Stimulated activated CD8-positive, alpha-beta memory T cell treated with anti-CD3 and anti-CD28 coated beads, Interleukin-4, amount 100 ng/mL, for 48 hours (primary cell): ENCODE results near the gene SLC17A7.

Experiments used
- DNase-seq: peaks from one replicate; pipeline ENCODE4 v3.0.0-alpha.2; 2020

The SLC17A7 gene

GRCh38 chr19:49427339-49427738 is 14.0 kb downstream of the SLC17A7 start:
- no peak for DNase-seq

- peak; percentile 75 for DNase-seq
These were observed 15.3 kb downstream of the SLC17A7 start for GRCh38 chr19:49425922-49426592.

GRCh38 chr19:49425178-49425577 is 16.1 kb downstream of the SLC17A7 start, which contains the start of gene GFY:
Gene GFY (plus strand): TSS chr19:49425388. CDS start chr19:49426431, 1,043 bp downstream.
- no peak for DNase-seq

DNA sequence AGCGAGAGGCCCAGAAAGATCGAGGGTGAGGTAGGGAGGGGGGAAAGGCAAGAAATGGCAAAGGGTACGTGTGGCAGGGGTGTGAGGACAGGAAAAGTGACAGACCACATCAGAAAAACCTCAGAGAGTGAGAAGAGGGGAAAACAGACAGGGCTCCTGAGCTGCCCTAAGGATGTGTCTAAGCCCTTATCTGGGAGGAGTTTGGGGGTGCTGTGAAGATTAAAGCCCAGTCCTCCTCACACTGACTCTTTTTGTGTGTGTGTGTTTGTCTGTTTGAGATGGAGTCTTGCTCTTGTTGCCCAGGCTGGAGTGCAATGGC is 17.4 kb downstream of the SLC17A7 start:
- DNase-seq, result no peak

DNA sequence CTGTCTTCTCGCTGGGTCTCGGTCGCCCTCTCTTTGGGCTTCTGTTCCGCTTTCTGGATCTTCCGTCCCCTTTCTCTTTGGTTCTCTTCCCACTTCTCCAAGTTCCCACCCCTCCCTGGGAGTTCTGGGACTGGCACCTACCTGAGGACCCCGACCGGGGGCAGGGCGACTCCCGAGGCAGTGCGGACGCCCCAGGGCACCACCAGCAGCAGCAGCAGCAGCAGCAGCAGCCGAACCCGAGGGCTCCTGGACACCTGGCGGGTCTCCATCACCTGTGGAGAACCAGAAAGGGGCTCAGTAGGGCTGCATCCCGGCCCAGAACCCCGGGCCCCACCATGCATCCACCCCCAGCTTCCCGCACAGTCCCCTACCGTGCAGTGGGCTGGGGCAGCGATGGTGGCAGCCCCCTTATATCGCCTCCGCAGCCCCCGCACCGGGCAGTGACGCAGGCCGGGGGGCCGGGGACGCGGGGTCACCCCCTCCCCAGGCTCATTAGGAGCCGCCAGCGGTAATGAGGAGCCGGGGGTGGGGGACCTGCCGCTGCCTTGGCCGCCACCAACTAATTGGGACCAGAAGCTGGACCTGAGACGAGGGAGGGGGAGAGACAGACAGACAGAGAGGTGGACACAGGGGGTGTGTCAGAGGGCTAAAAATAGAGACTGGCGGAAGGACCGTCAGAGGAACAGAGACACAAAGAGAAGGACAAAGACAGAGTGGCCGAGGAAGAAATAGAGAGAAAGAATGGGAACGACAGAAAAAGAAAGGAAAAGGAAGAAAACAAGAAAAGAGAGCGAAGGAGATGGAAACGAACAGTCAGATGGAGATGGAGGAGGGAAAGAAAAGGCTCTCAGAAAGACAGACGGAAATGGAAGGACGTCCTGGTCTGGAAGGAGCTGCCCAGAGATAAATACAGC is 18.0 kb downstream of the SLC17A7 start, which contains the start of gene PTH2:
Gene PTH2 (minus strand): TSS at position 371 of the 914 bp plus-strand sequence. CDS start 102 bp downstream, at position 269.
- no peak for DNase-seq

GRCh38 chr19:49422407-49423070 is 18.8 kb downstream of the SLC17A7 start:
- peak; percentile 74 for DNase-seq

DNA sequence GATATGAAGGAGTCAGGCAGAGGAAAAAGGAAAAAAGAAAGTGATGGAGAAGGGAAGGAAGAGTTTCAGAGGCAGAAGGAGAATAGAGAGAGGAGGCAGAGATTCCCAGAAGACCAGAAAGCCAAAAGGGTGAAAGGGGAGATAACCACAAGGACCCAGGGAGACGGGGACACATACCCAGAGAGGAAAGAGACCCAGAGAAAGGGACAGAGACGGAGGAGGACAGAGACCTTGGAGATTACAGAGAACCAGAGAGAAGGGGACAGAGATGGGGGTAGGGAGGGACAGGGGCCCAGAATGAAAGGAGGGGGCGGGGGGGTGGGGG is 19.5 kb downstream of the SLC17A7 start:
- DNase-seq, result no peak

DNA sequence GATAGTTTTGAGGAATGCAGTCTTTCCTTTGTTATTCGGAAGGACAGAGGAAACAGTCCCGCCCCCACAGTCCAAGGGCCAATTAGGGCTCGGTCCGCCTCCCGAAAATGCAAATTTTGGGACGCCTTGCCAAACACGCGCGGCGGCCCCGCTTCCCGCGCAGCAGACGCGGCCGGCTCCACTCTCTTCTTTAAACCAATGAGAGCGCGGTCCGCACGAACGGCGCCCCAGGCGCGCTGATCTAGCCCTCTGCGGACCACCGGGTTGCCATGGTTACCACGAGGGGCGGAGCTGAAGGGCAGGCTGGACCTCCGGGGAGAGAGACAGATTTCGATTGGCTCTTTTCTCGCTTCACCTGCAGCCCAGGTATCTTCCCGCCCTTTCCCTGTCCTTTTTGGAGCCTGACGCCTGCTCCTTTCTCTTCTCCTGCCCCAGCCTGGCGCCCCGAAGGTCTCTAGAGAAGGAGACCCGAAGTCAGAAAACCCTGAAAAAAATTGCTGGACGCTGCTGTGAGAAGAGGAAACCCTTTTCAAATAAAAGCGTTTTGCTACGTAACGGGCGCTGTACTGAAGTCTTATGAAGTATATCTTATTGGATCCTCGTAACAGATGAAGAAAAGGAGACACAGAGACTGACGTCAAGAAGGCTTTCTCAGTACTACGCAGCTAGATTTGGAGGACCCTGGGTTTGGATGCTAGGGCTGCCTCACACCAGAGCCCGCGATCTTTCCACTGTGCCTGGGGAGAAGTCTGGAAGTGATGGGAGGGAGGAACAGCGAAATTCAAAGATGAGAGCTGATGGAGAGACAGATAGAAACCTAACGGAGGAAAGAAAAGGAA is 20.1 kb downstream of the SLC17A7 start:
- peak; percentile 72 for DNase-seq

DNA sequence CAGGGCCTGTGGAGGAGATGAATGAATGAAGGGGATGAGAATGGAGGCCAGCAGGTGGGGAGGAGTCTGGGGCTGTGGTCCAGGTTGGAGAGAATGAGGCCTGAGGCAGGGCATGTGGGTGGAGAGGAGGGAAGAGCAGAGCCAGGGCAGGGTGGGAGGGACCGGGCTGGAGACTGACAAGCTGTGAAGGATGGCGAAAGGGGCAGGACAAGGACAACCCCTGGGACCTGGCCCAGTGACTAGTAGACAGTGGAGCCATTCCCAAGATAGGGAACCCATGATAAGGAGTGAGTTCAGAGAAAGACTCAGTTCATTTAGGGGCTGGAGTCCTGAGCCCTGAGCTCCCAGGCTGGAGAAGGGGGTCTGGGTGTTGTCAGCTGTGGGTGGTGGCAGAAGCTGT is 21.1 kb downstream of the SLC17A7 start:
- no peak for DNase-seq

GRCh38 chr19:49419173-49419572 is 22.2 kb downstream of the SLC17A7 start:
- no peak for DNase-seq

- no peak for DNase-seq
These were observed 22.8 kb downstream of the SLC17A7 start for GRCh38 chr19:49418511-49418910.

DNA sequence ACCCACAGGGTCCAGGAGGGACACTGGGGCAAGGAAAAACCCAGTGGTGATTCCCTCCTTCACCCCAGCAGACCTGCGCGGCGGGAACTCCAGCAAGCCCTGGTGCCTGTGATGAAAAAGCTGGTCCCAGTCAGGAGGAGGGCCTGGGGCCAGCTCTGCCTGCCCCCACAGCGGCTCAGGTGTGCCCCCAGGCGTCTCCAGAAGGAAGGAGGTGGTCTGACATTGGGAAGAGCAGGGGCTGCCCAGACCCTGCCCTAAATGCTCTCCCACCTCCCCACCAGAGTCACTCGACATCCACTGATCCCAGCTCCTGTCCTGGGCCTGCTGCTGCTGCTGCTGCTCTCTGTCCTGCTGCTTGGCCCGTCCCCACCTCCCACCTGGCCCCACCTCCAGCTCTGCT is 24.2 kb downstream of the SLC17A7 start:
- no peak for DNase-seq

DNA sequence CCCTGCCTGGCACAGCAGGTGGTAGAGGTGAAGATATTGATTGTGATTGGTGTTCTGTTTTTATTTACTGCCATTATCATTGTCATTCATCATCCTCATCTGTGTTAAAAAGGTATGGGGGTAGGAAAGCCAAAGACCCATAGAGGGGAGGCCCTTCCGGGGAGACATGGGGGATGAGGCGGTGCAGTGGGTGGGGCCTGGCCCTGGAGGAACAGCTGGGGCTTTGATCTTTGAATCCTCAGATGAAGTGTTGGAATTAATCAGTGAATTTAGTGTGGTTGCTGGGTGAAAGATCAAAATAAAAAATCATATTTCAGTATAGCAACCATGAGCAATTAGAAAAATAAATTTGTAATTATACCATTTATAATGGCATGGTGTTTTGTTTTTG is 25.5 kb downstream of the SLC17A7 start:
- DNase-seq, result no peak

DNA sequence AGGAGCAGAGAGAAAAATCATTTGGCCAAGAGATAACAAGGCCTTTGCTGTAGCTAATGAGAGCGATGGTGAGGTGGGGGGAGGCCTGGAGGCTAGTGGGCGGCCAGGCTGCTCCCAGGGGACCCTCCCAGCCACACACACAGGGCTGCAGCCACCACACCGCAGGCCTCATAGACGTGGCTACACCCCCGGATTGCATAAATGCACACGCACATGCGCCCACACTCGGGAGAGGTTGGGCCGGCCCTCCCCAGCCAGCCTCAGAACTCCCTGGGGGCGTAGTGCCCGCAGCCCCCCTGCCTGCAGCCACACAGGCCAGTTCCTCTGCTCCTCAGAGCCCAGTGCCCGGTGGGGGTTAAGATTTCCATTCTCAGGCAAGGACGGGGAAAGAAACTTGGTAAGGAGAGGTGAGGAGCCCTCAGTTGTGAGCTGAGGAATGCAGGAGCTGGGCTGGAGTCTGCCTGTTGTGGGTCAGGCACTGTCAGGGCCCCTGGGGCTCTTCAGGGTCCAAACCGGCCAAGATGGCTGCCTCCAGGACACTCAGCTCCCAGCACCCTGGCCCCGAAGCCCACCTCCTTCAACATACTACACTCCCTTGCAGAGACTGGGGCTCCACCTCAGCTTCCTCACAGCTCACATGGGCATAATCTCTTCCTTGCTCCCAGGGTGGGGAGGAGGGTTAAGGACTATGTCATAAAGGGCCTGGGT is 26.1 kb downstream of the SLC17A7 start:
- DNase-seq, result no peak

DNA sequence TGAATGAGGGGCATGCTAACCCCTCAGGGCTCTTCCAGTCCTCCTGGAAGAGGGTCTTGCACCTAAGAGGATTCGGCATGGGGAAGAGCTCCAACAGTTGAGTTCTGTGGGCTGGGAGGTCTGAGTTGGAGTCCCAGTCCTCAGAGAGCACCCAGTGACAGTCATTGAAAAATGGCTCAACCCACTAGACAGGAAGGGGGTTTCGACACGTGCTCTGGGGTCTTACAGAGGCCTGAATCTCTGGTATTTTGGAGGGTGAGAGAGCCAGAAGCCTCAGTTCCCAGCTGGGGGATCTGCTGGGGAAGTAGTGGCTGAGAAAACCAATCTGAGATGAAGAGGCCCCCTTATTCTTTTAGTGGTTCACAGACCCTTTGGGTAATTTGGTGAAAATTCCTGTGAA is 27.1 kb downstream of the SLC17A7 start:
- no peak for DNase-seq

DNA sequence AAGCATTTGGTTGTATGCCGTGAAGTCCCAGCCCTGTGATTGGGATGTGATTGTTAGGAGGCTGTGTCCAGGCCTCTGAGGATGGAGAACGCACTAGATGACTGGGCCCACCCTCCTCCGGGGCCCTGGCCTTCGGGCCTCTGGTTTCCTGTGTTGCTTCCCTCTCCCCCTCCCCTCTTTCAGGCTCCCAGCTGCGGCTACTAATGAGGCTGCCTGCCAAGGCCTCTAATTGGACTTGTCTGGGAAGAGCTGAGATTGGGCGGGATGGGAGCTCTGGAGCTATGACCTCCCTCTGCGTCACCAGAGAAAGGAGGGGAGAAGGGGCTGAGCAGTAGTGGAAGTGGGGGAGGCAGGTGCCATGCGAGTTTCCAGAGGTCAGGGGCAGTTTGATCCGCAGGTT is 28.0 kb downstream of the SLC17A7 start:
- no peak for DNase-seq

GRCh38 chr19:49411681-49412326 is 29.5 kb downstream of the SLC17A7 start:
- DNase-seq, result no peak

- no peak for DNase-seq
These were observed 31.8 kb downstream of the SLC17A7 start for GRCh38 chr19:49409441-49410029.

DNA sequence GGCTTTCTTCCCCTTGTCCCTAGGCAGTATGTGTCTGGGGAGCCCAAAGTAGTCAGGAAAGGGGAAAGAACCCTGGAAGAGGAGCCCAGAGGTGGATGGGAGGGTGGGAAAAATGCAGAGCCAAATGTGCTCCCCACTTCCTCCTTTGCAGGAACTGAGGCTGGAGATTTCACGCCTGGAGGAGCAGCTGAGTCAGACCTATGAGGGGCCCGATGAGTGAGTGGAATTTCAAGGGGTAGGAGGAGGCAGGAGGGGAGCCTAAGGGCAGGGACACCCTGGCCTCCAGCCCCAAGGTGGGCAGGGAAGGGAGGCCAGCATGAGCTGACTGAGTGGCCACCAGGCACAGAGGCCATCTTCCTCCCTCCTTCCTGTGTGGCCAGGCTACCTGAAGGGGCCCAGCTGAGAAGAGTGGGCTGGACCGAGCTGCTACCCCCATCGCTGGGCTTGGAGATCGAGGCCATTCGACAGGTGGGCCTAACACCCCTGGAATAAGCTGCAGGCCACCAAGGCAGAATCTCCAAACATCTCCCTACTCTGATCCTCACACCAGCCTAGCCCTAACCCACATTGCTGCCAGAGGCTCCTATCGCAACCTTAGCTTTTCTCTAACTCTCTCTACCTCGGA is 32.4 kb downstream of the SLC17A7 start:
- no peak for DNase-seq

DNA sequence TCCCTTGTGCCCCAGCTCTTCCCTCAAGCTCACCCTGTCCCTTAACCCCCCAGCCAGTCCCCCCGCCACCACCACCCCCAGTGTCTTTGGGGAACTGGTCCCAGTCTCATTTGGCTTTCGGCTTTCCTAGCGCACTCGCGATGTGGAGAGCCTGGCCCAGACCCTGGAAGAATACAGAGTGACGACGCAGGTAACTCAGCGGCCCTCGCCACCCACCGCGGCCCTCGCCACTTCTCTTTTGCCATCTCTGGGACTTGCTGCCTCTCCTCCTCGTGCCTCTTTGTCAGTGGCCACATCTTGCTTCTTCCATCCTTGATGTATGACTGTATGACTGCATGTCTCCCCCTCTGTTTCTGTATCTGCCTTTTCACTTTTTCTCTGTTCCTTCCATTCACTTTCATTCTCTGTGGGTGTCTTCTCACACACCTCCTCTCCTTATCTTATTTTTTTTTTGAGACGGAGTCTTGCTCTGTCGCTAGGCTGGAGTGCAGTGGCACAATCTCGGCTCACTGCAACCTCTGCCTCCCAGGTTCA is 33.8 kb downstream of the SLC17A7 start:
- DNase-seq, result no peak

DNA sequence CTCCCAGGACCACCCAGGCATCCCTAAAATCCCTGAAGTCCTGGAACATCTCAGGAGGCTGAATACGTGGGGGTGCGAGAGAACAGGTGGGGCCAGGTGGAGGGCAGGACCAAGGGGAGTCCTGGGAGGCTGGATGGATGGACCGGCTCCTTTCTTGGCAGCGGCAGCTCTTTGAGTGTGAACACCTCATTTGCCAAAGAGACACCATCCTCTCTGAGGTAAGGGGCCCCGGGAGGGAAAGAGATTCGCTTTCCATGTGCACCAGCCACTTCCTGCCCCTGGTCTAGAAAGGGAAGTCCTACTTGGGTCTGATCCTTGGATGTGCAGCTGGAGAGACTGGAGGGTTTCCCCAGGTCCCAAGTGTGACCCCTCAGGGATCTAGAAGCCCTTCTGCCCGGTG is 34.2 kb downstream of the SLC17A7 start:
- DNase-seq, result no peak
